GM18517 (cell line): ENCODE data around the gene SRCAP.
"Not testable (repeated sequence)": the region's sequence is repeated elsewhere in the genome, so short reads cannot be mapped to it uniquely, and the experiment has no call there.

ENCODE experiments used
- ATAC-seq: cut with Tn5 transposase; IDR thresholded peaks from one replicate; pipeline ENCODE4 v1.9.1; 2021; ENCODE audit warnings: mild to moderate bottlenecking, moderate library complexity; ENCODE audit not compliant: unreplicated experiment

Gene SRCAP

GRCh38 chr16:30697264-30698138, 1.5 kb upstream of the SRCAP start:
- ATAC-seq, result no peak

DNA sequence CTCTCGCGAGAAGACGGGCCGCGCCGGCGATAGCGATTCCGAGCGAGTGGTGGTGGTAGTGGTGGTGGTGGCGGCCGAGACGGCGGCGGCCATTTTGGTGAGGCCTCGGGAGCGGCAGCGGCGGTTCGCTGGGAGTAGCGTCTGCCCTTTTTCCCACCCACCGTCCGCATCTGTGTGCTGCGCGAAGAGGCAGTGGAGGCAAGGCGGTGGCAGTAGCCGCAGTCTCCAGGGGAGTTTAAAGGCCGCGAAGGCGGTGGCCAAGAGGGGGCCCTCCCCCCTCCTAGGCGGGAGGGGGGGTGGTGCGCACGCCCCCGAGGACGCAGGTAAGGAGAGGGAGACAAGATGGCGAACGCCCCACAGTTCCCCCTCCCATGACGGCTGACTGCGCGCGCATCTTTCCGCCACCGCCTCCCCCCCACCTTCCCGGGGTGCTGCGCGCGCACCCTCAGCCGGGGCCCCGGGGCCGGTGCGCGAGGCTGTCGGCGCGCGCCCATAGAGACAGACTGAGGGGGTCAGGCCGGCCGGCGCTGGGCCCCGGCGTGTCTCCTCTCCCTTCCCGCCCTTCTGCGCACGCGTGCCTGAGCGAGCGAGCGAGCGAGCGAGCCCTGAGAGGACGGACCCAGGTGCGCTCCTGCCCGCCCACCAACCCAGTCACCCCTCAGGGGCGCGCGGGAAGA, 694 bp upstream of the SRCAP start:
- ATAC-seq, result peak; percentile 73

DNA sequence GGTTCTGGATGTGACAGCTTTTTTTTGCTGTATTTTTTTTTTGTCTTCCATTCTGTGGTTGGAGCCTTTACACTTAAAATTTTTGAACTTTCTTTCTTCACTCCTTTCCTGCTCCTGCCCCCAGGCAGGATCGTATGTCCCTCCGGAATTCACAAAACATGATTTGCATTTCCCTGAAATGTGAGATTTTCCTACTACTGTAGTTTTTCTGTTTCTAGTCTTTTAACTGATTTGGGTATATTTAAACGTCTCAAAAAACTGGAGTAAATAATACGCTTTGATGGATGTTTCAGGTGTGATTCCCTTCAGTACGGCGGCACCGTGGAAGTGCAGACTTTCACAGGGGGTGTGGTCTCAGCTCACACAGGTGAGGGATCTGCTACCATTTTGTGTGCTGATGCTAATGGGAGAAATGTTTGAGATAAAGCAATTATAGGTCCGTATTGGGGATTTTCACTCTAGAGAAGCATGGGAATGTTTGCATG, 686 bp downstream of the SRCAP start:
- ATAC-seq, result no peak

GRCh38 chr16:30700491-30700890, 1.5 kb downstream of the SRCAP start:
- no peak for ATAC-seq

- ATAC-seq, result no peak
These were observed 2.0 kb downstream of the SRCAP start for GRCh38 chr16:30700971-30701370.

GRCh38 chr16:30703071-30703470, 4.1 kb downstream of the SRCAP start:
- not testable (repeated sequence) for ATAC-seq

- ATAC-seq, result no peak
These were observed 5.0 kb downstream of the SRCAP start for GRCh38 chr16:30703971-30704370.

- no peak for ATAC-seq
These were observed 7.1 kb downstream of the SRCAP start for GRCh38 chr16:30706046-30706445.

DNA sequence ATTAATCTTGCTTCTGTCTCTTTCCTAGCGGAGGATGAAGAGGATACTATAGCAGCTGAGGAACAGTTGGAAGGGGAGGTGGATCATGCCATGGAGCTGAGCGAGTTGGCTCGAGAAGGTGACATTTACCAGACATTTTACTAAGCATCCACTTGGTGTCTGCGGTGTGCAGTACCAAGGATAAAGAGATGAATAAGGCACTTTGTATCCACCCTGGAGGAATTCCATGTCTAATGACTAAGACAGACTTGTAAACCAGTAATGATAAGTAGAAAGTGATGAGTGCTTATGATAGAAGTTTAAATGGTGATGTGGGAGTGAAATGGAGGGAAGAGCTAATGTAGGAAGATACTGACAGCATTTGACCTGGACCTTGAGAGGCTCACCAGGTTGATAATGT, 12.0 kb downstream of the SRCAP start:
- ATAC-seq, result no peak

DNA sequence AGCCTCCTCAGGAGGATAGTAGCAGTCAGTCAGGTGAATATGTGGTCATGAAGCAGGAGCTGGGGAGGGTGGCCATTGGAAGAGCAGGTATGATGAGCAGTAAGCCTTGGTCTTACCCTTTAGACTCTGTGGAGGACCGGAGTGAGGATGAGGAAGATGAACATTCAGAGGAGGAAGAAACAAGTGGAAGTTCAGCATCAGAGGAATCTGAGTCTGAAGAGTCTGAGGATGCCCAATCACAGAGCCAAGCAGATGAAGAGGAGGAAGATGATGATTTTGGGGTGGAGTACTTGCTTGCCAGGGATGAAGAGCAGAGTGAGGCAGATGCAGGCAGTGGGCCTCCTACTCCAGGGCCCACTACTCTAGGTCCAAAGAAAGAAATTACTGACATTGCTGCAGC, 12.7 kb downstream of the SRCAP start:
- ATAC-seq, result no peak

GRCh38 chr16:30715750-30716445, 16.9 kb downstream of the SRCAP start:
- no peak for ATAC-seq

GRCh38 chr16:30720086-30720485, 21.1 kb downstream of the SRCAP start:
- no peak for ATAC-seq

DNA sequence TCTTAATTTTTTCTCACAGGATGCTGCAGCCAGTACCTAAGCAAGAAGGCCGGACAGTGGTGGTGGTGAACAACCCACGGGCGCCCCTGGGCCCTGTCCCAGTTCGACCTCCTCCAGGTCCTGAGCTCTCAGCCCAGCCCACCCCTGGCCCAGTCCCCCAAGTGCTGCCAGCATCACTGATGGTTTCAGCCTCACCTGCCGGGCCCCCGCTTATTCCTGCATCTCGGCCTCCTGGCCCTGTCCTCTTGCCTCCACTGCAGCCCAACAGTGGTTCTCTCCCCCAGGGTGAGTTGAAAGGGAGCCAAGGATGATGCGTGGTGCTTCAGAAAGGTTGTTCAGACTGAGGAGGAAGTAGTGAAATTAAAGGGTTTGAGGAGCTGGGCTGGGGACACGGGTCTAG, 21.7 kb downstream of the SRCAP start:
- ATAC-seq, result no peak

DNA sequence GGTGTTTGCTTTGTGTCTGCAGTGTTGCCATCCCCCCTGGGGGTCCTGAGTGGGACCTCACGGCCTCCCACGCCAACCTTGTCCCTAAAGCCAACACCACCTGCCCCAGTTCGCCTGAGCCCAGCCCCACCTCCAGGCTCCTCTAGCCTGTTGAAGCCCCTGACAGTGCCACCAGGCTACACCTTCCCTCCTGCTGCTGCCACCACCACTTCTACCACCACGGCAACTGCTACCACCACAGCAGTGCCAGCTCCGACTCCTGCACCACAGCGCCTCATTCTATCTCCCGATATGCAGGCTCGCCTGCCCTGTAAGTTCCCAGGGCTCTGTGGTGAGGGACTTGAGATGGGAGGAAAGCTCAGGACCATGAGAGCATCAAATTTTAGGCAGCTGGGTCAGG, 22.2 kb downstream of the SRCAP start:
- ATAC-seq, result no peak

GRCh38 chr16:30721606-30722005, 22.6 kb downstream of the SRCAP start:
- ATAC-seq, result no peak

- ATAC-seq, result no peak
These were observed 23.5 kb downstream of the SRCAP start for GRCh38 chr16:30722443-30722842.

DNA sequence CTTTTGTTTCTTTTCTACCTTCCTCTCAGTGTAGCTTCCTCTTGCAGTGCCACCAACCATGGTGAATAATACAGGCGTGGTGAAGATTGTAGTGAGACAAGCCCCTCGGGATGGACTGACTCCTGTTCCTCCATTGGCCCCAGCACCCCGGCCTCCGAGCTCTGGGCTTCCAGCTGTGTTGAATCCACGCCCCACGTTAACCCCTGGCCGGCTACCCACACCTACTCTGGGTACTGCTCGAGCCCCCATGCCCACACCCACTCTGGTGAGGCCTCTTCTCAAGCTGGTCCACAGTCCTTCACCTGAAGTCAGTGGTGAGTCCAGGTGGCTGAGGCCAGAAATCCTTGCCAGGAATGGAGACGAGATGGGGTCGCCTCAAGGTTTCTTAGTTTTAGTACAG, 23.9 kb downstream of the SRCAP start:
- ATAC-seq, result no peak

- no peak for ATAC-seq
These were observed 24.9 kb downstream of the SRCAP start for GRCh38 chr16:30723725-30724355.

DNA sequence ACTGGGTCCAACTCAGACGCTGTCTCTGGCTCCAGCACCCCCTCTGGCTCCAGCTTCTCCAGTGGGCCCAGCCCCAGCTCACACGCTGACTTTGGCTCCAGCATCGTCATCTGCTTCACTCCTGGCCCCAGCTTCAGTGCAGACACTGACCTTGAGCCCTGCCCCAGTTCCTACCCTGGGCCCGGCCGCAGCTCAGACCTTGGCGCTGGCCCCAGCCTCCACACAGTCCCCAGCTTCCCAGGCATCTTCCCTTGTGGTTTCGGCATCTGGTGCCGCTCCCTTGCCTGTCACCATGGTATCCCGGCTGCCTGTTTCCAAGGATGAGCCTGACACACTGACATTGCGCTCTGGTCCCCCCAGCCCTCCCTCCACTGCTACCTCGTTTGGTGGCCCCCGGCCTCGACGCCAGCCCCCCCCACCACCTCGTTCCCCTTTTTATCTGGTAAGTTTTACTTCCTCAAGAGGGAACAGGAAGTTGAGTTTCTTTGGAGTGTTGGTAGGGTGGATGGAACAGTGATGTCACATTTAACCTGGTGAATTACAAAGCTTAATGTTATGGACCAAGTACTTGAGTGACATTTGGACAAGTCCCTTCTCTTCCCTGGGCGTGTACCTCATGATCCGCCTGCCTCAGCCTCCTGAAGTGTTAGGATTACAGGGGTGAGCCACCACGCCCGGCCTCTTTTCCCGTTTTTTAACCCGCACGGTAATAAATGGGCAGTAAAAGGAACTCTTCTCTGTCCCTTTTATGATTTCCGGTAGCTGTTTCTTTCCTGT, 25.9 kb downstream of the SRCAP start:
- ATAC-seq, result no peak

- ATAC-seq, result no peak
These were observed 26.4 kb downstream of the SRCAP start for GRCh38 chr16:30725418-30725792.
